ENCODE results near the gene CAP2.
"Not testable (repeated sequence)": the region's sequence is repeated elsewhere in the genome, so short reads cannot be mapped to it uniquely, and the experiment has no call there.

The CAP2 gene

DNA sequence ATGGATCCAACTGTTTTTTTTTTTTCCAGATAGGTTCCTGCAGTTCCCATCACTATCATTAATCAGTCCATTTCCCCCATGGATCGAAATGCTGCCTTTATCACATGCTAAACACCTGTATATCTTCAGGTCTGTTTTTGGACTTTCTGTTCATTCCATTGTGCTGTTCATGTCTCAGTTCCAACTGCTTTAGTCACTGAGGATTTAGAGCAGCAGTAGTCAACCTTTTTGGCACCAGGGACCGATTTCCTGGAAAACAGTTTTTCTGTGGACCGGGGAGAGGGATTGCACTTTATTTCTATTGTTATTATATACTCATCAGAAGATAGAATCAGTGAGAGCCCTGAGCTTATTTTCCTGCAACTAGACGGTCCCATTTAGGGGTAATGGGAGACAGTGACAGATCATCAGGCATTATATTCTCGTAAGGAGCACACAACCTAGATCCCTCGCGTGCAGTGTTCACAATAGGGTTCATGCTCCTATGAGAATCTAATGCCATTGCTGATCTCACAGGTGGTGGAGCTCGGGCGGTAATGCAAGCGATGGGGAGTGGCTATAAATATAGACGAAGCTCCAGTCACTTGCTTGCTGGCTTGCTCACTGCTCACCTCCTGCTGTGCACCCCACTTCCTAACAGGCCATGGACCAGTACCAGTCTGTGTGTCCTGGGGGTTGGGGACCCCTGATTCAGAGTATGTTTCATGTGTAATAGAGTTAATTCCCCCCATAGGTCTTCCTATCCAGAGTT, 46.0 kb downstream of the CAP2 start:
- no peak for DNase-seq (ENCODE audit: low spot score)

DNA sequence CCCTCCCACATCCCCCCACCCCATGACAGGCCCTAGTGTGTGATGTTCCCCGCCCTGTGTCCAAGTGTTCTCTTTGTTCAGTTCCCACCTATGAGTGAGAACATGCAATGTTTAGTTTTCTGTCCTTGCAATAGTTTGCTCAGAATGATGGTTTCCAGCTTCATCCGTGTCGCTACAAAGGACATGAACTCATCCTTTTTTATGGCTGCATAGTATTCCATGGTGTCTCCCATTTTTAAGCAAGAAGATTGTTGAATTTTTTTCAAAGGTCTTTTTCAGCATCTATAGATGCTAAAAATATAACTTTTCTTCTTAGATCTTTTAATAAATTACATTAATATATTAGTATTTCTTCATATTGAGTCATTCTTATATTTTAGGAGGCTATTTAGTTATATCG, 47.4 kb downstream of the CAP2 start:
- not testable (repeated sequence) for DNase-seq (ENCODE audit: low spot score)

DNA sequence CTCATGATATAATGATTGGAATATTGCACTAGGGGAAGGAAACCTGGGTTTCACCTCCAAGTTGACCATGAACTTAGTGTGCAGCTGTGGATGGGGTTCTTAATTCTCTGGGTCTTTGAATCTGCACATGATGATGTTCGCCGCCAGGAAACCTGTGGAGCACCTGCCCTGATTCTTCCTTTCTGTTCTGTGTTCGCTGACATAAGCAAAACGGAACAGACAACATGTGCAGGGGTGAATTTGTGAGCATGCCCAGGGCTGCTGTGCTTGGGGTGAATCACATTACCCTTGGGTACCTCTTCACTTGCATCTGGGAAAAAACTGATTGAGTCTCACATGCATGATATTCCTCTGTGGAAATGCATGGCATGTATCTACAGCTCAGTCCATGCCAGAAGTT, 48.8 kb downstream of the CAP2 start:
- no peak for DNase-seq (ENCODE audit: low spot score)

DNA sequence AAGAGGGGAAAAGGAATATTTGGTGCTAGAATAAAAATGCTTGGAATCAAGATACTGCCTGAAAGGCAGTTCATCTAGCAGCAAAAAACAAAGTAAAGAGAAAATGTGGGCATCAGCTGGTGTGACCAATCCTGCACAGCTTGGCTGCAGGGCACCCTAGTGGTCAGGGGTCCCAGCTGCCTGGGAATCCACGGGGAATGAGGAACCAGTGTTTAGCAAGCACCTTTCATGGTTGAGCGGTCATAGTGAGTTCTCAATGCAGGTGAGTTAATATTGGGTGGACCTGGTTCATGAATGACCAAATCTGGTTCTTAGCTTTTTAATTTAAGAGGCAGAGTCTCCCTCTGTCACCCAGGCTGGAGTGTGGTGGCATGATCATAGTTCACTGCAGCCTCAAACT, 53.3 kb downstream of the CAP2 start:
- no peak for DNase-seq (ENCODE audit: low spot score)

DNA sequence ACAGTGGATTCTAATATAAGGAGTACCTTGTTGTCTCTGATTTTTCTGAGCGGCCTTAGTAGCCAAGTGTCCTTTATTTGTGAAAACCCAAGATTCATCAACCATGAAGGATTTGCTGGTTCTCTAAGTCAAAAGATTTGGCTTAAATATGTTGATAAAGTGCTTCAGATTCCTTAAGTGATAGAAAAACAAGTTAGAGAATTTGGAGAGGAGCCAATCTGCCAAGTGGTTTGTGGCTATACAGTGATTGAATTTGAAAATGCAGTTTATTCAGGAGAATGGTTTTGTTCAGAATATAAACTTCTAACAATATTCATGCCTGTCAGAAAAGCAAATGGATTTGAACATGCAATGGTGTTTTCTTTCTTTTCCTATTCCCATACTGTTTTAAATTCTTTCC, 54.8 kb downstream of the CAP2 start:
- DNase-seq (ENCODE audit: low spot score), result no peak

DNA sequence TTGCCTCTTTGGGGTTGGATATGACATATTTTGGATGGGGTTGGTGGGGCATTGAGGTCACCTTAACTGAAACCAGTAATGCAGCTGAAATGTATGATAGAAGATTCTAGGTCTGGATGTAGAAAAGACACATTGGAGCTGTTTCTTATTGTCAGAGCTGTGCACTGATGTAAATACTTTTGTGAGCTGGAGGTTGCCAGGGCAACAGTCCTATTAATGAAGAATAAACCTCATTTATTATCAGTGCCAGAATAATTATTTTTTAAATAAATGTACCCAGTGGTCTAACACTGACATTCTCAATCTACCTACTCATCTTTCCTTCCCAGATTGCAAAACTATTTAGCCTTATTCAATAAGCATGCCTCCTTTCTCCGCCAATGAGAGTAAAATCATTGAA, 57.0 kb downstream of the CAP2 start:
- DNase-seq (ENCODE audit: low spot score), result no peak

DNA sequence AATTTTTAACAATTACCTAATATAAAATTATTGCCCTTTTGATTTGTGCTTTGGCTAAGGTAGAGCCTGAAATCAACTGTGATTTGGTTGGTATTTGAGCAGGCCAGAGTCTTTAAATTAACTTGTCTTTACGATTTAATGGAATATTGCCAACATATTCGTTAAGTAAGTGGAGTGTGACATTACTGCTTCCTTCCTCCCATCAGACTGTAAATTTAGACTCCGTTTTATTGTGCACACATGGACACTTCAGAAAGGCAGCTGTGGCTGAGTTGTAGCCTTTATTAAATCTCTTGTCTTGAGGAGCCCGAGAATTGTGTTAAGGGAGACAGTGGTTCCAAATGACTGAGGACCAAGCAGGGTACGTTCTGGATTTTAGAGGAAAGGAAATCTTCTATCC, 57.4 kb downstream of the CAP2 start:
- no peak for DNase-seq (ENCODE audit: low spot score)

DNA sequence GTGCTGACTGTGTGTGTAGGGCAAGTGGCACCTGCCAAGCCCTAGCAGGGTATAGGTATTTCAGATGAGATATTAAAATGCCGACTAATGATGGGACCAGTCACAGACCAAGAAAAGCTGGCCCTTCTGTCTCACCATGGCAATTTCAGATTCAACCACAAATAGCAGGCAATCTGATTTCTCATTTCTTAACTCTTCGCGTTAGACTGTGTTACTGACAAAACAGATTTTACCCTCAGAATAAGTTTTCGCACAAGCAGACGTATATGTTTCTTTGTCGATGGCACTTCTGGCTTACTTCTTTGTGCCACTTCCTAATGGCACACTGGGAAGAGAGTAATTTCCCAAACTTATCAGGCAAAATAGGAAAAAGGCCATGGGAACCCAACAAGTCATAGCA, 58.7 kb downstream of the CAP2 start:
- DNase-seq (ENCODE audit: low spot score), result no peak

DNA sequence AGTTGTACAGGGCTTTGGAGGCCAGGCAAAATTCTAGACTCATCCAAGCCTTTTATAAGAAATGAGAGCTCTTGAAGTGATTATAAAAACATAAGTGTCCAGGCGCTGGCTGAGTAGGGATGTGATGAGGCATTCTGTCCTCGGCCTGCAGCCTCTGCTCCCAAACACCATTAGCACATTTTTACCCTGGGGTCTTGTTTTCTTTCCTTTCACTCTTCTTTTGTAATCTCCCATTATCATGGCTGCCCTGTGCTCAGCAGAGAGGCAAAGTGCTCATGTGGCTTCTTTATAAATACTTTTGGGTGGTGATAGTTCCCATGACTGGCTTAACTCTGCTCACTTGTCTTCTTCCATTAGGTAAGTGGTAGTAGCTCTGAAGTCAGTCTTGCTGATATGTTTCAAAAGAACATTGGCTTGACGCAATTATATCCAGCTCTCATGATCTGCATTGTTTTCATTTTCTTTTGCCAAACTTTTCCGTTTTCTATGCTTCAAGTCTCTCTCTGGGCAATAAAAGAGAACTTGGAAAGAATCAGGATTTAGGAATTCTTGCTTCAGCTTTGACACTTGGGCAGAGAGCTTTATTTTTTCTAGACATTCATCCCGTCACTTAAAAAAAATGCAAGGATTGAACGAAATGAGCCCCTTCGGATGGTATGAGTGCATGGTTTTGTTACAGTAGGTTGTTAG, 61.1 kb downstream of the CAP2 start:
- DNase-seq (ENCODE audit: low spot score), result no peak

DNA sequence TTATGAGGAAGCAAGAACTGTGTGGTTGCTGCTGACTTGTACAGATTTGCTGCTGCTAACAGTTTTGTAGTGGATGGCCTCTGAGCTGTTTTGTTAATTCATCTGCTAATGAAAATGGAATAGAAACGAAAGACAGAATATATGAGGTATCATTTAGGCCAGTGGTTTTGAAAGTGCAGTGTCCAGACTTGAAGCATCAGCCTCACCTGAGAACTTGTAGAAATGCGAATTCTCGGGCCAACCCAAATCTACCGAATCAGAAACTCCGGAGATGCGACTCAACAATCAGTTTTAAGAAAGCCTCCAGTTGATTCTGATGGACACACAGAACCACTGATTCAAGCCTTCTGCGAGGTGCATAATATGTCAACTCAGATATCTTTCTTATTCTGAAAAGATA, 62.5 kb downstream of the CAP2 start:
- no peak for DNase-seq (ENCODE audit: low spot score)

DNA sequence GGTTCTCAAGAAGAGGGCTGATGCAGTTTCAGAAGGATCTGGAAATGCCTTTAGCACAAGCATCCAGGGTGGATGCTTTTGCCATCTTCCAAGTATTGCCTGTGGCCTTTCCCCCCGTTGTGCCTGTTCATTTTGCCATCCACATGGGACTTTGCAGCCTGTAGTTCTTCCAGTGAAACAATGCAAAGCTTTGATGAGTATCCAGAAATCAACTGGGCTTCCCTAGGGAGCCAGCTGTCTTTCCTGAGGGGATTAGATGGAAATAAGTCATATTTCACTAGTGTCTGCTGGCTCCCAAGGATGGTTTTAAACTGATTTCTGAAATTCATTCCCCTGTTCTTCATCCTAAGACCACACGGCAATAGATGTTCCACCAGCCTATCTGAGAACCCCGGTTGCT, 63.3 kb downstream of the CAP2 start:
- DNase-seq (ENCODE audit: low spot score), result no peak

DNA sequence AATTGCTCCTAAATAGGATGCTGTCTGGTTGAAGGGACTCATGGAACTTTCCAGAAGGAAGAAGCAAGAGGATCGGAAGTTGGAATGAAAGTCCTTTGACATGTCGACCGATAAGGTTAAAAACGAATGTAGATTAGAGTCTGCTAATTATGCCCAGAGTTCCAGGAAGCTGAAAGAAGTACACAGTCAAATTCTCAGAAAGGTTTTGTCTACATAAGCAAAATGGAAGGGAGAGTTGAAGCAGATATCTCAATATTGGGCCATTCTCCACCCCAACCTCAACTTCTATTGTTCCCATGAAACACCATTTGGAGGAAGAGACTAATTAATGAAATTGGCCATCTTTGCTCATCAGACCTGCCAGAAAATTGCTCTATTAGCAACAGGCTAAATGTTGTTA, 64.0 kb downstream of the CAP2 start:
- DNase-seq (ENCODE audit: low spot score), result no peak

DNA sequence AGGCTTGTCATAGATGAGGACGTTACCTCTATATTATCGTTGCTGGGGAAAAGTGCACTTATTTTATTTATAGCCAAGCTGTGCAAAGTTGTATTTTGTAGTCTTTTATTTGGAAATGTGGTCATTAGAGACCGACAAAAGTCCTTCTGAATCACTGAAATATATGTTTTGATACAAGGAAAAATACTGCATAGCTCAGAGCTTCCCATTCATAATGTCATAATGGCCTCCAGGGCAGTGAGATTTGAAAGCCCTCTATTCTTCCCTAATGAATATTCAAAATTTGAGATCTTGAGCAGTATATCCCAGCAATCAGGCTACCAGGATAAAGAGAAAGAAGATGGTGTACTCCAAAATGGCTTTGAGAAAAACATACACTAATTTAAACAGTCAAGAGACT, 64.6 kb downstream of the CAP2 start:
- no peak for DNase-seq (ENCODE audit: low spot score)

DNA sequence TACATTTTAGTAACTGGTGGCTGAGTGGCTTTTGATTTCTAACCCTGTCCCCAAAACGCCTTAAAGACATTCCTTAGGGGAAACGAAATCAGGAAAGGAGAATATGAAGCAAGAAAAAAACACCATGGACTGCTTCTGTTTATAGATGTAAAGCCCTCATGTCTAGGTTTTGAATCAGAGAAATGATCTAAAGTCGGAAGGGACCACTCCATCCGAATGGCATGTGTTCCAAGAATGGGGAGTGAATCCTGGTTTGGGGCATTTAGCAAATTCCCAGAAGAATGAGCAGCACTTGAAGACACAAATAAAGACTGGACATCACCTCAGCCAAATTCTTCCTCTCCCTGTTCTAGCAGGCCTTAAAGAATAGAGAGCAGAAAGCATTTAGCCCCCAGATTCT, 65.6 kb downstream of the CAP2 start:
- no peak for DNase-seq (ENCODE audit: low spot score)

DNA sequence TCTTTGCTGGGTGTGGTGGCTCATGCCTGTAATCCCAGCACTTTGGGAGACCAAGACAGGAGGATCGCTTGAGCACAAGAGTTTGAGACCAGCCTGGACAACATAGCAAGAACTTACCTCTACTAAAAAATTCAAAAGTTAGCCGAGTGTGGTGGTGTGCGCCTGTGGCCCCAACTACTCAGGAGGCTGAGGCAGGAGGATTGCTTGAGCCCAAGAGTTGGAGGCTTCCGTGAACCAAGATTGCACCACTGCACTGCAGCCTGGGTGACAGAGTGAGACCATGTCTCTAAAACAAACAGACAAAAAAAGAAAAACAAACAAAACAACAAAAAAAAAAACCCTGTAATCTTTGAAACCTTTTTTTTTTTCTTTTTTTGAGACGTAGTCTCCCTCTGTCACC, 67.5 kb downstream of the CAP2 start:
- no peak for DNase-seq (ENCODE audit: low spot score)

DNA sequence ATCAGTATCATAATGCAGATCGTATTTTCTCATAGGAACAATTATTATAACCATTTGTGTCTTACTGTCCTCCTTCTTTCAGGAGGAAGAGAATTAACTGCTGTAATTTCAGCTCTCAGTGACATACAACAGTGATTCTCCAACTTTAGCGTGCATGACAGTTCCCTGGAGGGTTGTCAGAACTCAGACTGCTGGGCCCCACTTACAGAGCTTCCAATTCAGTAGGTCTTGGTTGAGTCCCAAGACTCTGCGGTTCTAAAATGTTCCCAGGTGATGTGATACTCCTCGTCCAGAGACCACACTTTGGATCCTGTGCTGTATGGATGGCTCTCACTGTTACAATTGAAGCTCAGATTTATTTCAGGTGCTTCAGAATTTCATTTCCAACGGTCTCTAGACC, 72.8 kb downstream of the CAP2 start:
- no peak for DNase-seq (ENCODE audit: low spot score)

DNA sequence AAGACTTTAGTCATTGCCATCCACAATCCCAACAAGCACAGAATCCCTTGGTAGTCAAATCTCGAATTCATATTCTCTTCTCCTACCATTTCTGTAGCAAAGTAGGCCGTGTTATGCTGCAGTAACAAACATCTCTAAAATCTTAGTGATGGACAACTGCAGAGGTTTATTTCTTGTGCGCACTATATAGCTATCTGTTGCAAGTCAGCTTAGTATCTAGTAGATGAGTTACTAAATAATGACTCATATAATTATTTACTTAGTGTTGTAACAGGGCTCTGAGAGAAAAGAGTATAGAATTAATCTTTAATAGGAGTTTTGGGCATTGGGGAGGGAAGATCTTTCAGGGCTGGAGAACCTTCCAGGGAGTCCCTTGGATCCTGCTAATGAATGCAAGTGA, 73.3 kb downstream of the CAP2 start:
- no peak for DNase-seq (ENCODE audit: low spot score)

DNA sequence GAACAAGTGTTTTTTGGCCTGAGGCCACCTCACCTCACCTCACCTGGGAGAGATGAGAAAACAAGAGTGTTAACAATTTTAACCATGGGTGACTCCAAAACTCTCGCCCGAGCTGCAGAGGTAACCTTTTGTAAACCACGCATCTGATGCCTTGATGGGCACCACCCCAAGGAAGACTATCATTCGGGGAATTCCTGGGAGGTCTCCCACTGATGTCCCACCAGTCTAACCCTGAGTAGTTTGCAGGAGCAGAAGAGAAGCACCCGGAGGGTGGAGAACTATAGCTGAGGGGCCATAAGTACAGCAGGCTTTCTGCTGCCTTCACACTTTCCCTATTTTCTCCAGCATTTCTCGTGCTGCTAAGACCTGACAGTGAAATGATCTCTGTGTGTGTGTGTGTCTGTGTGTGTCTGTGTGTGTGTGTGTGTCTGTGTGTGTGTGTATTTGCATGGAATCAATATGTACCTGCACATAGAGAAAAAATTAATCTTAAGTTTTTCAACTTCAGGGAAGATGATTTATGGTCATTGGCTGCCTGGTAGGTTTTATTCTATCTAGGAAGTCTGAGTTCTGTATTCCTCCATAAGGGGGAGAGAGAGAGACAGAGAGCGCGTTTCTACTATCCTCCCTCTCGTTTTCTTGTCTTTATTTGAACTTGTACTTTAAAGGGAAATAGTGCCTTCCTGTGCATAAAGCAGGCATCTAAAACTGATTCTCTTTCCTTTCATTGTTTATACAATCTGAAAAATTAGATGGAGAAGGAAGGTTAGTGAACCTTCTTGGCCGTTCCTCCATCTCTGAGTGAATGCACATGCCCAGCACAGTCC, 75.8 kb downstream of the CAP2 start:
- DNase-seq (ENCODE audit: low spot score), result no peak

DNA sequence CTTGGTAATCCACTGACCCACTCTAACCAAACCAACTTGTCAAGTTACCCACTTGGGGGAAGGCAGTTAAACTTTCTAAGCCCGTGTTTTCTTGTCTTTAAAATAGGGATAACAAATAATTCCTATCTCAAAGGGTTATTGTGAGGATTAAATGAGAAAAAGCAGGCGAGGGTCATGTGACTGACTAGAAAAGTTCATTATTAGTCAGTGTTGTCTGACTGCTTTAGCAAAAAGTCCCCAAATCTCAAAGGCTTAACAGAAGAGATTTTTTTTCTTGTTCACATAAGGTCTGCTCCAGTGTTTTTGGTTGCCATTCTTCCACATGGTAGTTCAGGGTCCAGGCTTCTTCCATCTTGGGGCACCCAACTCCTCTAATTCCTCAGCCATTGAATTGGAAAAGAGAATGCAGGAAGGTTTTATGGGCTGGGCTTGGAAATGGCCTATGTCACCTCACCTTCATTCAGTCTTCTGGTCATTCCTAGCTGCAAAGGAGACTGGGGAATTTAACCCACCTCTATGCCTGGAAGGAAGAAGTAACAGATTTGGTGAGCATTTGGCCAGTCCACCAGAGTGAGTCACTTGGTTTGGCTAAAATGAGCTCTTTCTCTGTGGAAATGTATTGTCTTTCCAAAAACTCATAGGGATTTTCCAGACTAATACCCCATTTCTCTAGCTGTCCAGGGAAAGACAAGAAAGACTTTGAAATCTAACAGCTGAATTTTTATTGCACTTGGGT, 77.0 kb downstream of the CAP2 start:
- no peak for DNase-seq (ENCODE audit: low spot score)

DNA sequence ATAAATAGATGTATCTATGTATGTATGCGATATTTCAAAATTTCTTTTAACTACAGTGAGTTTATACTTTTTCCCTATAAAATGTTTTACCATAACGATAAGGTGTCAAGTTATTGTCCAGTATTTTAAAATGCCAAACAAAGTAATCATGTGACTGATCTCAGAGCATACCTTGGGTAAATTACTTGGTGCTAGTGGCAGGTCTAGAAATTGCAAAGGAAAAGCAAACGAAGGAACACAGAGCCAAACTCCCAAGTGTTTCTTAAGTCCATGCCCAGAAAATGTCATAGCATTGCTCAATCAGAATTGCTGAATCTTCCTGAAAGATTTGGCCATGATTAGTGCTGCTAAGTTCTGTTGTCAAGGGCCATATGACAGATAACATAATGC, 77.5 kb downstream of the CAP2 start:
- no peak for DNase-seq (ENCODE audit: low spot score)

DNA sequence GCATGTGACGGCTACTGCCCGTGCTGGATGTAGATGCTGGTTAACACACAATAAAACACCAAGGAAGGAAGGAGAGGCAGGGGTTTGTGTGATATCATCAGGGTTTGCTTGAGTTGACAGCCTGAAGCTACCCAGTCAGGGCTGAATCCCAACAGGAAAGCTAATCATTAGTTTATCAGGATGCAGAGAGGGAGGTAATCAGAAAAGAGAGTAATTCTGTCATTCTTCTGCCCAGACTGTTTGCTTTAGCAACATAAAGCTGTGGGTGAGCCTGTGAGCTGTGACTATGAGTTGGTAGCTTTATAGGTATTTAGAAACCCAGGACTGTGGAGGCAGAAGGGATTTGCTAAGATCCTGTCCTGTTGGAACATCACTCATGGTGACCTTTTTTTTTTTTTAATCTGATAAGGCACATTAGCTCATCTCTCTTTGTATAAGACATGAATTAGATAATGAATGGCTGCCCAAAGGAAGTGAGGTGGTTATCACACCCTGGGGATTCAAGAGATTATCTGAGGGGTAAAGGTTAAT, 79.3 kb downstream of the CAP2 start:
- DNase-seq (ENCODE audit: low spot score), result no peak

DNA sequence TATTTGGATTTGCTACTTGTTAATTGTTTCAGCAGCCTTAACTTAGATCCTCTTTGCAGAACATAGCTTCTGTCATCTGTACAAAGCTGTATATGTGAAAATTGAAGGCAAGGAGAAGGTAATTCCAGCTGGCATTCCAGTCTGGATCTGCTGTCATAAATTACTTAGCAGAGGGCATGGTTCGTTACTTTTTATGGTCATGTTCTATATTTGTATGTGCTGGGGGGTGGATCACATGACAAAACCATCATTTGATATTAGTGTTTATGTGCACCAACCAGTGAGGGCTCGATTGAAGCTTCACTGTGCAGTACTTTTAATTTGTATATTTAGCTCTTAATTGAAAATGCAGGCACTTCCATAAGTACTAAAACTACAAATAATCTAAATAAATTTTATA, 80.2 kb downstream of the CAP2 start:
- DNase-seq (ENCODE audit: low spot score), result no peak
